ENCODE results near the gene ATP8B1.

ATP8B1 gene

DNA sequence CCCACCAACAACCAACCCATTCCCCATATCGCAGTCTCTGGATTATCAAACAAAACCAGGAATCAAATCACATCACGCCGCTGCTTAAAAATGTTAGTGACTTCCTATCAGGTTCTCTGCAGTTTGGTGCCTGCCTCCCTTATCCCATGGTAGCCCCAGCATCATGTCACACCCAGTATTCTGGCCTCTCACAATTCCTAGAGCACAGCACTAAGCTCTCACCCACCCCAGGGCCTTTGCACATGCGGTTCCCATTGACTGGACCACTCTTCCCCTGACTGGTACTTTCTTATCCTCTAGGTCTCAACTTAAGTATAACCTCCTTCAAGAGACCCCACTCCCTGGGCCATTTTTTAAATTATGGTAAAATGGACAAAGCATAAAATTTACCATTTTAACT, 12.8 kb downstream of the ATP8B1 start (continued):
- TF ChIP-seq, protein P1, sequence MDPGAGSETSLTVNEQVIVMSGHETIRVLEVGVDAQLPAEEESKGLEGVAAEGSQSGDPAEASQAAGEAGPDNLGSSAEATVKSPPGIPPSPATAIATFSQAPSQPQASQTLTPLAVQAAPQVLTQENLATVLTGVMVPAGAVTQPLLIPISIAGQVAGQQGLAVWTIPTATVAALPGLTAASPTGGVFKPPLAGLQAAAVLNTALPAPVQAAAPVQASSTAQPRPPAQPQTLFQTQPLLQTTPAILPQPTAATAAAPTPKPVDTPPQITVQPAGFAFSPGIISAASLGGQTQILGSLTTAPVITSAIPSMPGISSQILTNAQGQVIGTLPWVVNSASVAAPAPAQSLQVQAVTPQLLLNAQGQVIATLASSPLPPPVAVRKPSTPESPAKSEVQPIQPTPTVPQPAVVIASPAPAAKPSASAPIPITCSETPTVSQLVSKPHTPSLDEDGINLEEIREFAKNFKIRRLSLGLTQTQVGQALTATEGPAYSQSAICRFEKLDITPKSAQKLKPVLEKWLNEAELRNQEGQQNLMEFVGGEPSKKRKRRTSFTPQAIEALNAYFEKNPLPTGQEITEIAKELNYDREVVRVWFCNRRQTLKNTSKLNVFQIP (CRISPR knock-in tag; IDR thresholded peaks at IDR 0.05; ENCODE audit: borderline replicate concordance, low read depth): no peak
- no peak for TF ChIP-seq PPARA (CRISPR knock-in tag; IDR thresholded peaks at IDR 0.05; ENCODE audit: borderline replicate concordance)

DNA sequence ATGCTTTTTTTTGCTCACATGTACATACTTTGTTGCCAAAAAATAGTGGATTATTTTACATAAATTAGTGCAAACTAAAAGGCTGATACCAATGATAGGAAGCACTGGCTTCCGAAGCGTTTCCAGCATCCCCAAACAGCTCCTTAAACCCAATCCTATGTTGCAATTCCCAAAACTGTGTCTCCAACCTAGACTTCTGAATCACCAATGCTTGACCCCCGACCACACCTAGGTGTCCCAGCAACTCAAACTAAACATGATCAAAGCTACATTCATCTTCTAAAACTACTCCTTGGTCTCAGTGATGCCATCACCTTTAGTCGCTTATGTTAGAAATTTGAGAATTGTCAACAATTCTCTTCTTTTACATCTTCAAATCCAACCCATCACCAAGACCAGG, 13.4 kb downstream of the ATP8B1 start:
- no peak for ATAC-seq
- TF ChIP-seq ZFP30 (CRISPR knock-in tag; IDR thresholded peaks at IDR 0.05): no peak
- no peak for TF ChIP-seq ZNF70 (CRISPR knock-in tag; IDR thresholded peaks at IDR 0.05)
- TF ChIP-seq, protein P2, sequence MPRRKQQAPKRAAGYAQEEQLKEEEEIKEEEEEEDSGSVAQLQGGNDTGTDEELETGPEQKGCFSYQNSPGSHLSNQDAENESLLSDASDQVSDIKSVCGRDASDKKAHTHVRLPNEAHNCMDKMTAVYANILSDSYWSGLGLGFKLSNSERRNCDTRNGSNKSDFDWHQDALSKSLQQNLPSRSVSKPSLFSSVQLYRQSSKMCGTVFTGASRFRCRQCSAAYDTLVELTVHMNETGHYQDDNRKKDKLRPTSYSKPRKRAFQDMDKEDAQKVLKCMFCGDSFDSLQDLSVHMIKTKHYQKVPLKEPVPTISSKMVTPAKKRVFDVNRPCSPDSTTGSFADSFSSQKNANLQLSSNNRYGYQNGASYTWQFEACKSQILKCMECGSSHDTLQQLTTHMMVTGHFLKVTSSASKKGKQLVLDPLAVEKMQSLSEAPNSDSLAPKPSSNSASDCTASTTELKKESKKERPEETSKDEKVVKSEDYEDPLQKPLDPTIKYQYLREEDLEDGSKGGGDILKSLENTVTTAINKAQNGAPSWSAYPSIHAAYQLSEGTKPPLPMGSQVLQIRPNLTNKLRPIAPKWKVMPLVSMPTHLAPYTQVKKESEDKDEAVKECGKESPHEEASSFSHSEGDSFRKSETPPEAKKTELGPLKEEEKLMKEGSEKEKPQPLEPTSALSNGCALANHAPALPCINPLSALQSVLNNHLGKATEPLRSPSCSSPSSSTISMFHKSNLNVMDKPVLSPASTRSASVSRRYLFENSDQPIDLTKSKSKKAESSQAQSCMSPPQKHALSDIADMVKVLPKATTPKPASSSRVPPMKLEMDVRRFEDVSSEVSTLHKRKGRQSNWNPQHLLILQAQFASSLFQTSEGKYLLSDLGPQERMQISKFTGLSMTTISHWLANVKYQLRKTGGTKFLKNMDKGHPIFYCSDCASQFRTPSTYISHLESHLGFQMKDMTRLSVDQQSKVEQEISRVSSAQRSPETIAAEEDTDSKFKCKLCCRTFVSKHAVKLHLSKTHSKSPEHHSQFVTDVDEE (CRISPR knock-in tag; IDR thresholded peaks at IDR 0.05): no peak
- TF ChIP-seq ISL1 (CRISPR knock-in tag; IDR thresholded peaks at IDR 0.05): no peak
- TF ChIP-seq, protein P3, sequence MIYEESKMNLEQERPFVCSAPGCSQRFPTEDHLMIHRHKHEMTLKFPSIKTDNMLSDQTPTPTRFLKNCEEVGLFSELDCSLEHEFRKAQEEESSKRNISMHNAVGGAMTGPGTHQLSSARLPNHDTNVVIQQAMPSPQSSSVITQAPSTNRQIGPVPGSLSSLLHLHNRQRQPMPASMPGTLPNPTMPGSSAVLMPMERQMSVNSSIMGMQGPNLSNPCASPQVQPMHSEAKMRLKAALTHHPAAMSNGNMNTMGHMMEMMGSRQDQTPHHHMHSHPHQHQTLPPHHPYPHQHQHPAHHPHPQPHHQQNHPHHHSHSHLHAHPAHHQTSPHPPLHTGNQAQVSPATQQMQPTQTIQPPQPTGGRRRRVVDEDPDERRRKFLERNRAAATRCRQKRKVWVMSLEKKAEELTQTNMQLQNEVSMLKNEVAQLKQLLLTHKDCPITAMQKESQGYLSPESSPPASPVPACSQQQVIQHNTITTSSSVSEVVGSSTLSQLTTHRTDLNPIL (CRISPR knock-in tag; IDR thresholded peaks at IDR 0.05; ENCODE audit: low read depth): no peak
- TF ChIP-seq ZNF8 (CRISPR knock-in tag; IDR thresholded peaks at IDR 0.05): no peak
- TF ChIP-seq ZNF565 (CRISPR knock-in tag; conservative IDR thresholded peaks at IDR 0.05; ENCODE audit: low read depth): no peak
- no peak for TF ChIP-seq CSDC2 (CRISPR knock-in tag; IDR thresholded peaks at IDR 0.05)
- TF ChIP-seq, protein P1 (CRISPR knock-in tag; IDR thresholded peaks at IDR 0.05; ENCODE audit: borderline replicate concordance, low read depth): no peak
- no peak for TF ChIP-seq RARB (CRISPR knock-in tag; IDR thresholded peaks at IDR 0.05)
- TF ChIP-seq, protein P4, sequence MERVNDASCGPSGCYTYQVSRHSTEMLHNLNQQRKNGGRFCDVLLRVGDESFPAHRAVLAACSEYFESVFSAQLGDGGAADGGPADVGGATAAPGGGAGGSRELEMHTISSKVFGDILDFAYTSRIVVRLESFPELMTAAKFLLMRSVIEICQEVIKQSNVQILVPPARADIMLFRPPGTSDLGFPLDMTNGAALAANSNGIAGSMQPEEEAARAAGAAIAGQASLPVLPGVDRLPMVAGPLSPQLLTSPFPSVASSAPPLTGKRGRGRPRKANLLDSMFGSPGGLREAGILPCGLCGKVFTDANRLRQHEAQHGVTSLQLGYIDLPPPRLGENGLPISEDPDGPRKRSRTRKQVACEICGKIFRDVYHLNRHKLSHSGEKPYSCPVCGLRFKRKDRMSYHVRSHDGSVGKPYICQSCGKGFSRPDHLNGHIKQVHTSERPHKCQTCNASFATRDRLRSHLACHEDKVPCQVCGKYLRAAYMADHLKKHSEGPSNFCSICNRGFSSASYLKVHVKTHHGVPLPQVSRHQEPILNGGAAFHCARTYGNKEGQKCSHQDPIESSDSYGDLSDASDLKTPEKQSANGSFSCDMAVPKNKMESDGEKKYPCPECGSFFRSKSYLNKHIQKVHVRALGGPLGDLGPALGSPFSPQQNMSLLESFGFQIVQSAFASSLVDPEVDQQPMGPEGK (CRISPR knock-in tag; IDR thresholded peaks at IDR 0.05; ENCODE audit: borderline replicate concordance): no peak
- no peak for TF ChIP-seq PPARA (CRISPR knock-in tag; IDR thresholded peaks at IDR 0.05; ENCODE audit: borderline replicate concordance)
- TF ChIP-seq TCF4 (CRISPR knock-in tag; IDR thresholded peaks at IDR 0.05; ENCODE audit: borderline replicate concordance): no peak
- TF ChIP-seq SNAI2 (CRISPR knock-in tag; IDR thresholded peaks at IDR 0.05): no peak
- no peak for TF ChIP-seq OSR1 (CRISPR knock-in tag; IDR thresholded peaks at IDR 0.05)
- TF ChIP-seq ESRRG (CRISPR knock-in tag; IDR thresholded peaks at IDR 0.05): no peak

DNA sequence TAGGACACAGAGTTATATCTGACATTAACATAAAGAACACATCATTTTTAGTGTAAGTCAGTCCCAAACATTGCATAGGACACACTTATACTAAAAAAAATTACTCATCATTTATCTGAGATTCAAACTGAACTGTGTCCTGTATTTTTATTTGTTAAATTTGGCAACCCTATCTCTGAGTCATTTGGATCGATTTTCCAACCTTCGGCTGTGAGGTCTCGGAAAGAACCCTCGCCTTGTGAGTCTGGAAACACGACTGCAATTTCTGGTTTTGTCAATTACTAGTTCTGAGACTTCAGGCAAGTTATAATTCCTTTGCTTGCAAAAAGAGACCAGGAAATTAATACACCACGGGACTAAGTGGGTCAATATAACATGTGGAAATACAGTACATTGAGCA, 14.0 kb downstream of the ATP8B1 start:
- peak; percentile 39 for ATAC-seq
- TF ChIP-seq ZC3H10 (CRISPR knock-in tag; IDR thresholded peaks at IDR 0.05) (no peak), ZNF565 (CRISPR knock-in tag; conservative IDR thresholded peaks at IDR 0.05; ENCODE audit: low read depth) (no peak), RARB (CRISPR knock-in tag; IDR thresholded peaks at IDR 0.05) (no peak), ARNTL (CRISPR knock-in tag; IDR thresholded peaks at IDR 0.05; ENCODE audit: borderline replicate concordance, low read depth) (no peak), ZNF70 (CRISPR knock-in tag; IDR thresholded peaks at IDR 0.05) (no peak), ESRRG (CRISPR knock-in tag; IDR thresholded peaks at IDR 0.05) (no peak), SNAI2 (CRISPR knock-in tag; IDR thresholded peaks at IDR 0.05) (no peak), OSR1 (CRISPR knock-in tag; IDR thresholded peaks at IDR 0.05) (no peak), ZFP30 (CRISPR knock-in tag; IDR thresholded peaks at IDR 0.05) (no peak), BACH2 (CRISPR knock-in tag; IDR thresholded peaks at IDR 0.05; ENCODE audit: borderline replicate concordance) (no peak), TOX (CRISPR knock-in tag; IDR thresholded peaks at IDR 0.05; ENCODE audit: borderline replicate concordance) (no peak), CSDC2 (CRISPR knock-in tag; IDR thresholded peaks at IDR 0.05) (no peak), ZFP3 (CRISPR knock-in tag; IDR thresholded peaks at IDR 0.05) (no peak), ZNF8 (CRISPR knock-in tag; IDR thresholded peaks at IDR 0.05) (no peak), PPARA (CRISPR knock-in tag; IDR thresholded peaks at IDR 0.05; ENCODE audit: borderline replicate concordance) (no peak), GLIS3 (CRISPR knock-in tag; IDR thresholded peaks at IDR 0.05) (no peak)
- TF ChIP-seq, protein P5, sequence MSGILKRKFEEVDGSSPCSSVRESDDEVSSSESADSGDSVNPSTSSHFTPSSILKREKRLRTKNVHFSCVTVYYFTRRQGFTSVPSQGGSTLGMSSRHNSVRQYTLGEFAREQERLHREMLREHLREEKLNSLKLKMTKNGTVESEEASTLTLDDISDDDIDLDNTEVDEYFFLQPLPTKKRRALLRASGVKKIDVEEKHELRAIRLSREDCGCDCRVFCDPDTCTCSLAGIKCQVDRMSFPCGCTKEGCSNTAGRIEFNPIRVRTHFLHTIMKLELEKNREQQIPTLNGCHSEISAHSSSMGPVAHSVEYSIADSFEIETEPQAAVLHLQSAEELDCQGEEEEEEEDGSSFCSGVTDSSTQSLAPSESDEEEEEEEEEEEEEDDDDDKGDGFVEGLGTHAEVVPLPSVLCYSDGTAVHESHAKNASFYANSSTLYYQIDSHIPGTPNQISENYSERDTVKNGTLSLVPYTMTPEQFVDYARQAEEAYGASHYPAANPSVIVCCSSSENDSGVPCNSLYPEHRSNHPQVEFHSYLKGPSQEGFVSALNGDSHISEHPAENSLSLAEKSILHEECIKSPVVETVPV (CRISPR knock-in tag; IDR thresholded peaks at IDR 0.05): no peak
- TF ChIP-seq, protein P4 (CRISPR knock-in tag; IDR thresholded peaks at IDR 0.05; ENCODE audit: borderline replicate concordance): no peak
- TF ChIP-seq, protein P3 (CRISPR knock-in tag; IDR thresholded peaks at IDR 0.05; ENCODE audit: low read depth): no peak

Data from SK-N-SH treated with all-trans-retinoic acid at 6 μM for 48 hours (cell line).